ENCODE measurements around the gene STK4.

Gene STK4

GRCh38 chr20:44966030-44966961 is at the start of gene STK4:
STK4 (plus strand) TSS chr20:44966512; CDS start chr20:44966569, 57 bp downstream.
- peak; percentile 97 for DNase-seq

GRCh38 chr20:44916586-44916985 is 49.7 kb upstream of the STK4 start:
- DNase-seq = no peak

- no peak for DNase-seq
Measured at GRCh38 chr20:44917399-44917798, 48.9 kb upstream of the STK4 start.

GRCh38 chr20:44918342-44918741 is 48.0 kb upstream of the STK4 start:
- no peak for DNase-seq

GRCh38 chr20:44918761-44919160 is 47.6 kb upstream of the STK4 start:
- DNase-seq = no peak

- DNase-seq = no peak
Measured at GRCh38 chr20:44921447-44921846, 44.9 kb upstream of the STK4 start.

GRCh38 chr20:44924541-44924940 is 41.8 kb upstream of the STK4 start:
- no peak for DNase-seq

- DNase-seq = no peak
Measured at GRCh38 chr20:44928595-44928994, 37.7 kb upstream of the STK4 start.

GRCh38 chr20:44930517-44931168 is 35.7 kb upstream of the STK4 start:
- no peak for DNase-seq

- no peak for DNase-seq
Measured at GRCh38 chr20:44931911-44932310, 34.4 kb upstream of the STK4 start.

- no peak for DNase-seq
Measured at GRCh38 chr20:44932916-44933315, 33.4 kb upstream of the STK4 start.

- DNase-seq = no peak
Measured at GRCh38 chr20:44936510-44936909, 29.8 kb upstream of the STK4 start.

- DNase-seq = no peak
Measured at GRCh38 chr20:44938637-44939036, 27.7 kb upstream of the STK4 start.

GRCh38 chr20:44941120-44941691 is 25.1 kb upstream of the STK4 start:
- DNase-seq = no peak

GRCh38 chr20:44942264-44942973 is 23.9 kb upstream of the STK4 start:
- no peak for DNase-seq

GRCh38 chr20:44943828-44944227 is 22.5 kb upstream of the STK4 start:
- no peak for DNase-seq

- no peak for DNase-seq
Measured at GRCh38 chr20:44945261-44945660, 21.1 kb upstream of the STK4 start.

GRCh38 chr20:44946271-44946852 is 19.9 kb upstream of the STK4 start:
- DNase-seq = no peak

- no peak for DNase-seq
Measured at GRCh38 chr20:44948107-44948506, 18.2 kb upstream of the STK4 start.

GRCh38 chr20:44948513-44948912 is 17.8 kb upstream of the STK4 start:
- DNase-seq = no peak

GRCh38 chr20:44950368-44950767 is 15.9 kb upstream of the STK4 start:
- no peak for DNase-seq

GRCh38 chr20:44952731-44953130 is 13.6 kb upstream of the STK4 start:
- DNase-seq = no peak

- DNase-seq = no peak
Measured at GRCh38 chr20:44954211-44954610, 12.1 kb upstream of the STK4 start.

Data from activated CD4-positive, alpha-beta T cell treated with anti-CD3 and anti-CD28 coated beads, Interleukin-2, amount 50 U/mL, for 16 hours (primary cell).